Neutrophil (primary cell): ENCODE measurements around the gene ITGA3.

Source experiments
- H3K27ac ChIP-seq: fragments of 200-600 bp; sonication (generic); 2 replicates; pipeline ENCODE4 v1.5.1; 2016; ENCODE audit warnings: mild to moderate bottlenecking, moderate library complexity
- H3K27me3 ChIP-seq: fragments of 200-600 bp; sonication (generic); 2 replicates; pipeline ENCODE4 v1.6.0; 2016; ENCODE audit warnings: mild to moderate bottlenecking
- H3K36me3 ChIP-seq: fragments of 200-600 bp; sonication (generic); 2 replicates; pipeline ENCODE4 v1.5.1; 2017
- H3K4me1 ChIP-seq, 2 experiments: fragments of 200-600 bp in 1 of 2; sonication (generic) in 1 of 2; 1 replicate in 1 of 2; 2 replicates in 1 of 2; pipeline versions ENCODE4 v1.5.1 to v1.6.1; 2013 to 2016; ENCODE audit warnings: low read depth in 1 of 2, low read length in 1 of 2, mild to moderate bottlenecking in 1 of 2, moderate library complexity in 1 of 2; ENCODE audit not compliant: control insufficient read depth in 1 of 2, insufficient read depth in 1 of 2
- H3K4me3 ChIP-seq, 2 experiments: fragments of 200-600 bp in 1 of 2; sonication (generic) in 1 of 2; 1 replicate in 1 of 2; 2 replicates in 1 of 2; pipeline ENCODE4 v1.5.1; 2013 to 2016; ENCODE audit warnings: low read depth in 1 of 2, low read length in 1 of 2, mild to moderate bottlenecking in 1 of 2, moderate library complexity in 1 of 2
- H3K9me3 ChIP-seq: fragments of 200-600 bp; sonication (generic); 2 replicates; pipeline ENCODE4 v1.5.1; 2016
- TF ChIP-seq, protein P1 (sequence below): fragments of 200-600 bp; sonication (generic); IDR thresholded peaks from 2 replicates; pipeline ENCODE4 v1.5.1; 2016; ENCODE audit warnings: antibody characterized with exemption

ITGA3 gene

DNA sequence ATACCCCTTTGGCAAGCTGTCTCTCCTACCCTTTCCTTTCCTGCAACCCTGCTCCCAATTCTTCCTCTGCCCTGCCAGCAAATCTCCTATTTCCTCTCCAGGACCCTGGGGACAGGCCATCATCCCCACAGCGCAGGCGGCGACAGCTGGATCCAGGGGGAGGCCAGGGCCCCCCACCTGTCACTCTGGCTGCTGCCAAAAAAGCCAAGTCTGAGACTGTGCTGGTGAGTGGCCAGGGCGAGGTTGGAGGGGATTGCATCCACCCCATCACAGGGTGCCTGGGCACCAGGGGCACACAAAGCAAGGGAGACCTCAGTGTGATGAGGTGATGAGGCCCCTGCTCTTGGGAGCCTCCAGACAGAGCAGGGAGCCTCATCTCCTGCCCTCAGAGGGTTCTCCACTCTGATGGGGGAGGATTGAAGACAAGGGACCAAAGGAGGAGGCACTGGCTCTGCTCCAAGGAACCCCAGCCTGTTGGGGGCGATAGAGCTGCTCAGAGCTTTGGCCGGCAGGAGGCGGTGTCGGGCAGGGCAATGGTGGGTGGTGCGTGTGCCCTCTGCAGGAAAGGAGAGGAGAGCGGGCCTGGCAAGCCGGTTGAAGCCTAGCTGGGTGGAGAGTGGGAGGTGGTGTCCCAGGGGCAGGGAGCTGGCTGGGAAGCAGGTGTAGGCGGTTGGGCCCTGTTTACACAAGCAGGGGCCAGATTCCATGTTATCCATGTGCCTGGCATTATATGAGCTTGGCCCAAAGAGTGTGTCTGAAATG is 23.6 kb downstream of the ITGA3 start:
- H3K27ac ChIP-seq = no peak overlapping the region

DNA sequence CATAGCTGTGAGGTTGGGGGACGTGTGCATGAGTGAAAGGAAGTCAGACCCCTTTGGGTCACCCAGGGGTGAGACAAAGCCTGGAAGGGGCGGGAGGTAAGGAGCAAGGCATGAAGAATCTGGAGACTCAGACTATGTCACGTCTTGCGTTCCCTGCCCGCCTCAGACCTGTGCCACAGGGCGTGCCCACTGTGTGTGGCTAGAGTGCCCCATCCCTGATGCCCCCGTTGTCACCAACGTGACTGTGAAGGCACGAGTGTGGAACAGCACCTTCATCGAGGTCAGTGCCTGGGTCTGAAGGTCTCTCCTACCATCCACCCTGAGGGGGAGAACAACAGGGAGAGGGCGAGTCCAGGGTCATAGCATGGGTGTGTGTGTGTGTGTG is 24.2 kb downstream of the ITGA3 start:
- TF ChIP-seq, protein P1, sequence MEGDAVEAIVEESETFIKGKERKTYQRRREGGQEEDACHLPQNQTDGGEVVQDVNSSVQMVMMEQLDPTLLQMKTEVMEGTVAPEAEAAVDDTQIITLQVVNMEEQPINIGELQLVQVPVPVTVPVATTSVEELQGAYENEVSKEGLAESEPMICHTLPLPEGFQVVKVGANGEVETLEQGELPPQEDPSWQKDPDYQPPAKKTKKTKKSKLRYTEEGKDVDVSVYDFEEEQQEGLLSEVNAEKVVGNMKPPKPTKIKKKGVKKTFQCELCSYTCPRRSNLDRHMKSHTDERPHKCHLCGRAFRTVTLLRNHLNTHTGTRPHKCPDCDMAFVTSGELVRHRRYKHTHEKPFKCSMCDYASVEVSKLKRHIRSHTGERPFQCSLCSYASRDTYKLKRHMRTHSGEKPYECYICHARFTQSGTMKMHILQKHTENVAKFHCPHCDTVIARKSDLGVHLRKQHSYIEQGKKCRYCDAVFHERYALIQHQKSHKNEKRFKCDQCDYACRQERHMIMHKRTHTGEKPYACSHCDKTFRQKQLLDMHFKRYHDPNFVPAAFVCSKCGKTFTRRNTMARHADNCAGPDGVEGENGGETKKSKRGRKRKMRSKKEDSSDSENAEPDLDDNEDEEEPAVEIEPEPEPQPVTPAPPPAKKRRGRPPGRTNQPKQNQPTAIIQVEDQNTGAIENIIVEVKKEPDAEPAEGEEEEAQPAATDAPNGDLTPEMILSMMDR = no peak
- Histone ChIP-seq H3K27me3 (peaks cover 8% of the 10 kb centered on the region), H3K27ac (no peak overlapping the region), H3K4me1 (no peaks in the 10 kb centered on the region), H3K36me3 (no peaks in the 10 kb centered on the region), H3K9me3 (no peaks in the 10 kb centered on the region), H3K4me3 (no peak overlapping the region)

More for the DNA sequence above, 23.6 kb downstream of the ITGA3 start:
- no peaks in the 10 kb centered on the region for H3K9me3 ChIP-seq
- no peaks in the 10 kb centered on the region for H3K4me1 ChIP-seq
- TF ChIP-seq, protein P1 = no peak
- peaks cover 4% of the 10 kb centered on the region for H3K27me3 ChIP-seq
- H3K36me3 ChIP-seq = no peaks in the 10 kb centered on the region
- H3K4me3 ChIP-seq = no peak overlapping the region

DNA sequence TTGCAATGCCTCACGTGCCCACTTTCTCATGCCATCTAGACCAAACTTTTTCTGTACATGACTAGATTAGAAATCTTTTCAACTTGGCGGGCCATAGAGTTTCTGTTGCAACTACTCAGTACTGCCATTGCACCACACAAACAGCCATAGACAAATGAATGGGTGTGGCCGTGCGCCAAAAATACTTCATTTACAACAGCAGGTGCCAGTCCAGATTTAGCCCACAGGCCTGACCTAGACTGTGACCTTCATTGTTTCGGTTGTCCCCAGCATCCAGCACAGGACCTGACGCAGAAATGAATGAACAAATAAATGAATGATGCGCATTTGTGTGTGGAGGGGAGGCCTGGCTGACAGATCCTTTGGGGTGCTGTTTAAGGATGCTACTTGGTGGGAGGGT is 24.9 kb downstream of the ITGA3 start:
- H3K4me3 ChIP-seq = no peak overlapping the region
- no peak overlapping the region for H3K27ac ChIP-seq
- no peaks in the 10 kb centered on the region for H3K9me3 ChIP-seq
- H3K36me3 ChIP-seq = no peaks in the 10 kb centered on the region
- TF ChIP-seq, protein P1 = no peak
- H3K4me1 ChIP-seq = no peaks in the 10 kb centered on the region
- peaks cover 8% of the 10 kb centered on the region for H3K27me3 ChIP-seq

DNA sequence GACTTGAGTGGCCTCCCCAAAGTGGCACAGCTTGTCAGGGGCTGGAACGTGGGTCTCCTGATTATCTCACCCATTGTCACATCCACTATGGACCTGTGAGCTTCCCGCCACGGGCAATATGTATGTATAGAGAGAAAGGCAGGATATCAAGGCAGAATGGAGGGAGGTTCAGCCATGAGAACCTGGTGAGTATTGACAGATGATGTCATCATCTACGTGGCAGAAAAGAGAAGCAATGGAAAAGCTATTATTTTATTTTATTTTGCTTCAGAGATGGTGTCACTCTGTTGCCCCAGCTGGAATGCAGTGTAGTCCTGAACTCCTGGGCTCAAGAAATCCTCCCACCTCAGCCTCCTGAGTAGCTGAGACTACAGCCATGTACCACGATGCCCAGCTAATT is 25.8 kb downstream of the ITGA3 start:
- Histone ChIP-seq H3K4me3 (no peak overlapping the region), H3K4me1 (no peaks in the 10 kb centered on the region), H3K27ac (no peak overlapping the region), H3K27me3 (peaks cover 8% of the 10 kb centered on the region), H3K36me3 (no peaks in the 10 kb centered on the region), H3K9me3 (no peaks in the 10 kb centered on the region)
- TF ChIP-seq, protein P1 = no peak

DNA sequence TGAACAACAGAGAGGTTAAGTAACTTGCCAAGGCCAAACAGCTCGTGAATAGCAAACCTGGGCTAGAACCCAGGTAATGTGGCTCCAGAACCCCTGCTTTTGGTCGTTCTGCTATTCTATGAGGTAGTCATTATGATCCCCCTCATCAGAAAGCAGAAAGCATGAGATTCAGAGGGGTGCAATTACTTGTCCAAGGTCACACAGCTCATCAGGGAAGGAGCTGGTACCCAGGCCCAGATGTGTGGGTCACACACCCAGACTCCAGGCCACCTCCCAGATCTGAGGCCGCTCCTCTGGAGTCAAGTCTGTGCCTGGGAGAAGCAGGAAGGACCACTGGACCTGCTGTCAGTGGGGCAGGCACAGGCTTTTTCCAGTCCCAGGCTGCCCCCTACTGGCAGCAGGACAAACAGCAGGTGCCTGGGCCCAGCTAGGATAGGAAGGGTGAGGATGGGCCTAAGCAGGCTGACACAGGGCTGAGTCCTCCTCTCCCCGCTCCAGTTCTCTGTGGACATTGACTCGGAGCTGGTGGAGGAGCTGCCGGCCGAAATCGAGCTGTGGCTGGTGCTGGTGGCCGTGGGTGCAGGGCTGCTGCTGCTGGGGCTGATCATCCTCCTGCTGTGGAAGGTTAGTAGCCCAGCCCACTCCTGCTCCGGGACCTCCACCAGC is 31.5 kb downstream of the ITGA3 start:
- H3K4me3 ChIP-seq = no peak overlapping the region
- H3K36me3 ChIP-seq = no peaks in the 10 kb centered on the region
- H3K9me3 ChIP-seq = no peaks in the 10 kb centered on the region
- no peak overlapping the region for H3K27ac ChIP-seq
- H3K4me1 ChIP-seq = no peaks in the 10 kb centered on the region
- TF ChIP-seq, protein P1 = peak; percentile 90
- H3K27me3 ChIP-seq = peaks cover 23% of the 10 kb centered on the region
